ENCODE measurements around the gene ATP5F1D.

The ATP5F1D gene

DNA sequence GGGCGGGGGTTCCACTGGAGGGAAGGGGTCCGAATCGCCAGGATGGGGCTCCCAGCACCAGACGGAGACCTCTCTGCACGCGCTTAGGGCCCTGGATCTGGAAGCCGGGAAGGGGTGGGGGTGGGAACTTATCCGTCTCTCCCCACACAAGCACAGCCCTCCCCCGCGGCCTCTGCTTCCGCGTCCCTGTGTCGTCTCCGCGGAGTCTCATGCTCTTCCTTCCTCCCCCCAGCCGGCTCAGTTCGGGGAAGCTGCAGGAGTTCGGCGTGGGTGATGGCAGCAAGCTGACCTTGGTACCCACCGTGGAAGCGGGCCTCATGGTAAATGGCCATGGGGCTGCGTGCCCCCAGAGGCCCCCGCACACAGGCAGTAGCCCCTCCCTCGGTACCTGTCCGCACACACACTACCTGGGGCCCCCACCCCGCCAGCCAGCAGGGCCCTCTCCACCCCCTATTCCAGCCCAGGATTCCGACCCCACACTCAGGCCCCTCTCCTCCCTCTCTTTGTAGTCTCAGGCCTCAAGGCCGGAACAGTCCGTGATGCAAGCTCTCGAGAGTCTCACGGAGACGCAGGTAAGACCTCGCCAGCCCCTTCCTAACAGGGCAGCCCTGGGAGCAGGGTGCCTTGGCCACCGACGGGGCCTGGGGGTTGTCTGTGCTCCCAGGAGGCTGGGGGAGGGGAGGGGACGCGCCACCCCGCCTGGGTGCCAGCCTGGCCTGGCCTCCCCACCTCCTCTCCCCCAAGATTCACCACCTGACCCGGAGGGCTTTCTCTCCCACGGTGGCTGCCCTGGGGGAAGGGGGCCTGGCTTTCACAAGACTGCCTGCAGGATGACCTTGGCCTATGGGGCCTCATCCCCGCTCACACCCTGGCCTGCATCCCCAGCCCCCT lies 10.0 kb downstream of the ATP5F1D start:
- peaks cover 16% of the 10 kb centered on the region for H3K4me1 ChIP-seq (ENCODE audit: insufficient read depth, low read length, poor library complexity, severe bottlenecking)
- peak overlapping the region; percentile 98 for H3K4me2 ChIP-seq (ENCODE audit: low read depth, low read length, poor library complexity, severe bottlenecking)
- H3K9ac ChIP-seq (ENCODE audit: low read depth, low read length, poor library complexity, severe bottlenecking): peak overlapping the region; percentile 95
- no peak overlapping the region for H2AFZ ChIP-seq (ENCODE audit: low read length)
- H4K20me1 ChIP-seq (ENCODE audit: insufficient read depth, low read length, poor library complexity, severe bottlenecking): peaks cover 54% of the 10 kb centered on the region
- no peaks in the 10 kb centered on the region for H3K9me2 ChIP-seq (replicated peaks; ENCODE audit: low read depth, low read length)
- peaks cover 8% of the 10 kb centered on the region; the same call in 1 of the 2 replicates for H3F3A ChIP-seq (ENCODE audit: low read depth)
- peaks cover 67% of the 10 kb centered on the region for H3K79me2 ChIP-seq (ENCODE audit: insufficient read depth, low read length)
- no peaks in the 10 kb centered on the region for H3K9me3 ChIP-seq (ENCODE audit: insufficient read depth, low read depth, low read length)
- H3K27me3 ChIP-seq (ENCODE audit: insufficient read depth, low read length, poor library complexity, severe bottlenecking): no peaks in the 10 kb centered on the region
- H3K4me3 ChIP-seq (ENCODE audit: low read length, poor library complexity, severe bottlenecking): peak overlapping the region; percentile 90
- no peak for TF ChIP-seq EZH2phosphoT487 (IDR thresholded peaks at IDR 0.05; ENCODE audit: borderline replicate concordance)
- TF ChIP-seq CTCF (conservative IDR thresholded peaks at IDR 0.05; ENCODE audit: low read length): no peak
- H3K36me3 ChIP-seq (ENCODE audit: insufficient read depth, low read length): peaks cover 24% of the 10 kb centered on the region; the same call in 1 of the 2 replicates

DNA sequence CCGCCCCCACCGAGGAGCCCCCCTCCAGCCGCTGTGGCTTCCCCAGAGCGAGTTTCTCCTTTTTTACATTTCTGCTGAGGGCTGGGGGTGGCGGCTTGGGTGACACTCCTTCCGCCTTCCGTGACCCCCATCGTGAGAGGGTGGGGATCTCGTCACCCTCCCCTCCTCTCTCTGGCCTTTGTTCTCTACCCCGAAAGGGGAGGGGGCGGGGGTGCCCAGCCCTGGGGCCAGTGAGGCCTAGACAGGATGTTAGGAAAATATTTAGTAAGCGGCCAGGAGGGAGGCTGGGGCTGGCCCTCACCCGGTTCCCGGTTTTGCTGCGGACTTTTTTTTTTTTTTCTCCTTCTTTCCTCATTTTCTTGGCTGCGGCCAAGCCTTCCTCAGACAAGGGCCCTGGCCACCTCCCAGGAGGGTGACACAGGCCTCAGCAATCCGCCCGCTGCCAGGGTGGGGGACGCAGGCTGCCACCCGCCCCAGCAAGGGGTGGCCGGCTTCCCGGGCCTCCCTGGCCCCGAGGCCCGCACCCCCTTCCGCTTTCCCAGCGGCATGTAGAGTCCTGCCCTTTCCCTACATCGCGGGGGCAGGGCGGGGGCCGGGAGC lies 10.8 kb downstream of the ATP5F1D start:
- H4K20me1 ChIP-seq (ENCODE audit: insufficient read depth, low read length, poor library complexity, severe bottlenecking): peaks cover 61% of the 10 kb centered on the region
- peak overlapping the region; percentile 95 for H3K9ac ChIP-seq (ENCODE audit: low read depth, low read length, poor library complexity, severe bottlenecking)
- peaks cover 8% of the 10 kb centered on the region; the same call in 1 of the 2 replicates for H3F3A ChIP-seq (ENCODE audit: low read depth)
- no peaks in the 10 kb centered on the region for H3K9me3 ChIP-seq (ENCODE audit: insufficient read depth, low read depth, low read length)
- H3K79me2 ChIP-seq (ENCODE audit: insufficient read depth, low read length): peaks cover 72% of the 10 kb centered on the region
- peaks cover 31% of the 10 kb centered on the region; the same call in 1 of the 2 replicates for H3K36me3 ChIP-seq (ENCODE audit: insufficient read depth, low read length)
- no peaks in the 10 kb centered on the region for H3K9me2 ChIP-seq (replicated peaks; ENCODE audit: low read depth, low read length)
- peaks cover 16% of the 10 kb centered on the region for H3K4me1 ChIP-seq (ENCODE audit: insufficient read depth, low read length, poor library complexity, severe bottlenecking)
- peak overlapping the region; percentile 90 for H3K4me3 ChIP-seq (ENCODE audit: low read length, poor library complexity, severe bottlenecking)
- TF ChIP-seq CTCF (conservative IDR thresholded peaks at IDR 0.05; ENCODE audit: low read length) (no peak), EZH2phosphoT487 (IDR thresholded peaks at IDR 0.05; ENCODE audit: borderline replicate concordance) (no peak)
- peak overlapping the region; percentile 98 for H3K4me2 ChIP-seq (ENCODE audit: low read depth, low read length, poor library complexity, severe bottlenecking)
- H2AFZ ChIP-seq (ENCODE audit: low read length): no peak overlapping the region
- no peaks in the 10 kb centered on the region for H3K27me3 ChIP-seq (ENCODE audit: insufficient read depth, low read length, poor library complexity, severe bottlenecking)

GRCh38 chr19:1252821-1253513 lies 11.4 kb downstream of the ATP5F1D start:
- Histone ChIP-seq H3K27me3 (ENCODE audit: insufficient read depth, low read length, poor library complexity, severe bottlenecking) (no peaks in the 10 kb centered on the region), H3F3A (ENCODE audit: low read depth) (peaks cover 8% of the 10 kb centered on the region; the same call in 1 of the 2 replicates), H3K4me3 (ENCODE audit: low read length, poor library complexity, severe bottlenecking) (peak overlapping the region; percentile 90), H3K4me2 (ENCODE audit: low read depth, low read length, poor library complexity, severe bottlenecking) (peak overlapping the region; percentile 98), H2AFZ (ENCODE audit: low read length) (no peak overlapping the region), H3K79me2 (ENCODE audit: insufficient read depth, low read length) (peaks cover 78% of the 10 kb centered on the region), H3K9ac (ENCODE audit: low read depth, low read length, poor library complexity, severe bottlenecking) (peak overlapping the region; percentile 95), H4K20me1 (ENCODE audit: insufficient read depth, low read length, poor library complexity, severe bottlenecking) (peaks cover 68% of the 10 kb centered on the region), H3K9me3 (ENCODE audit: insufficient read depth, low read depth, low read length) (no peaks in the 10 kb centered on the region), H3K36me3 (ENCODE audit: insufficient read depth, low read length) (peaks cover 37% of the 10 kb centered on the region; the same call in 1 of the 2 replicates), H3K9me2 (replicated peaks; ENCODE audit: low read depth, low read length) (no peaks in the 10 kb centered on the region), H3K4me1 (ENCODE audit: insufficient read depth, low read length, poor library complexity, severe bottlenecking) (peaks cover 16% of the 10 kb centered on the region)
- TF ChIP-seq EZH2phosphoT487 (IDR thresholded peaks at IDR 0.05; ENCODE audit: borderline replicate concordance): no peak
- no peak for TF ChIP-seq CTCF (conservative IDR thresholded peaks at IDR 0.05; ENCODE audit: low read length)

Data from Loucy (cell line).